ENCODE measurements around the gene KRT15.

KRT15 gene

GRCh38 chr17:41490000-41490990, 28.4 kb downstream of the KRT15 start:
- no peak for TF ChIP-seq POLR2AphosphoS5 (IDR thresholded peaks at IDR 0.05; ENCODE audit: low read depth, low read length)
- no peak for TF ChIP-seq REST (IDR thresholded peaks at IDR 0.05; ENCODE audit: insufficient read depth in 1 of 2, low read depth in 2 of 2, low read length in 2 of 2)
- TF ChIP-seq TAF1 (IDR thresholded peaks at IDR 0.05; ENCODE audit: borderline replicate concordance, insufficient read depth, low read length), result no peak
- no peak for TF ChIP-seq SIN3A (IDR thresholded peaks at IDR 0.05; ENCODE audit: borderline replicate concordance, insufficient read depth, low read length)
- TF ChIP-seq FOXP2 (optimal IDR thresholded peaks at IDR 0.05; ENCODE audit: borderline replicate concordance, extremely low read depth, extremely low read length, insufficient read depth), result no peak

- TF ChIP-seq FOXP2 (optimal IDR thresholded peaks at IDR 0.05; ENCODE audit: borderline replicate concordance, extremely low read depth, extremely low read length, insufficient read depth) (no peak), TAF1 (IDR thresholded peaks at IDR 0.05; ENCODE audit: borderline replicate concordance, insufficient read depth, low read length) (no peak), POLR2AphosphoS5 (IDR thresholded peaks at IDR 0.05; ENCODE audit: low read depth, low read length) (no peak), REST (IDR thresholded peaks at IDR 0.05; ENCODE audit: insufficient read depth in 1 of 2, low read depth in 2 of 2, low read length in 2 of 2) (no peak), SIN3A (IDR thresholded peaks at IDR 0.05; ENCODE audit: borderline replicate concordance, insufficient read depth, low read length) (no peak)
Observed at GRCh38 chr17:41489531-41489930, 29.2 kb downstream of the KRT15 start, which contains the start of gene KRT36. Gene KRT36, minus strand, starts transcription at chr17:41489910. Its CDS starts 46 bp downstream, at chr17:41489864.

- no peak for TF ChIP-seq POLR2AphosphoS5 (IDR thresholded peaks at IDR 0.05; ENCODE audit: low read depth, low read length)
- no peak for TF ChIP-seq FOXP2 (optimal IDR thresholded peaks at IDR 0.05; ENCODE audit: borderline replicate concordance, extremely low read depth, extremely low read length, insufficient read depth)
- TF ChIP-seq SIN3A (IDR thresholded peaks at IDR 0.05; ENCODE audit: borderline replicate concordance, insufficient read depth, low read length), result no peak
- TF ChIP-seq REST (IDR thresholded peaks at IDR 0.05; ENCODE audit: insufficient read depth in 1 of 2, low read depth in 2 of 2, low read length in 2 of 2), result no peak
- no peak for TF ChIP-seq TAF1 (IDR thresholded peaks at IDR 0.05; ENCODE audit: borderline replicate concordance, insufficient read depth, low read length)
Observed at GRCh38 chr17:41486809-41487530, 31.7 kb downstream of the KRT15 start.

GRCh38 chr17:41486316-41486715, 32.4 kb downstream of the KRT15 start:
- no peak for TF ChIP-seq REST (IDR thresholded peaks at IDR 0.05; ENCODE audit: insufficient read depth in 1 of 2, low read depth in 2 of 2, low read length in 2 of 2)
- TF ChIP-seq SIN3A (IDR thresholded peaks at IDR 0.05; ENCODE audit: borderline replicate concordance, insufficient read depth, low read length), result no peak
- TF ChIP-seq TAF1 (IDR thresholded peaks at IDR 0.05; ENCODE audit: borderline replicate concordance, insufficient read depth, low read length), result no peak
- no peak for TF ChIP-seq FOXP2 (optimal IDR thresholded peaks at IDR 0.05; ENCODE audit: borderline replicate concordance, extremely low read depth, extremely low read length, insufficient read depth)
- TF ChIP-seq POLR2AphosphoS5 (IDR thresholded peaks at IDR 0.05; ENCODE audit: low read depth, low read length), result no peak

Measured in PFSK-1 (cell line).